NCI-H446 (cell line): ENCODE measurements around the gene PIK3R1.
"Not testable (repeated sequence)": the region's sequence is repeated elsewhere in the genome, so short reads cannot be mapped to it uniquely, and the experiment has no call there.

Experiments used
- DNase-seq, 2 experiments: peaks; one replicate each; lab custom pipeline; 2025; lab: John Stamatoyannopoulos, UW

The PIK3R1 gene

GRCh38 chr5:68193481-68194036, 22.0 kb upstream of the PIK3R1 start:
- no peak for DNase-seq

GRCh38 chr5:68194386-68194785, 21.2 kb upstream of the PIK3R1 start:
- no peak for DNase-seq

- no peak for DNase-seq
These were observed 20.4 kb upstream of the PIK3R1 start for GRCh38 chr5:68195137-68195536.

- DNase-seq, result no peak
These were observed 18.7 kb upstream of the PIK3R1 start for GRCh38 chr5:68196876-68197275.

- no peak for DNase-seq
These were observed 15.3 kb upstream of the PIK3R1 start for GRCh38 chr5:68200288-68200687.

- DNase-seq, result not testable (repeated sequence)
These were observed 4.9 kb upstream of the PIK3R1 start for GRCh38 chr5:68210654-68211053.

GRCh38 chr5:68214482-68215207, 911 bp upstream of the PIK3R1 start:
- DNase-seq, result no peak

GRCh38 chr5:68215898-68216244, 315 bp downstream of the PIK3R1 start:
- peak in 1 of 2 experiments; percentile 64 for DNase-seq

- peak; percentile 11 to 27 for DNase-seq
These were observed 890 bp downstream of the PIK3R1 start for GRCh38 chr5:68216245-68217046.

- no peak for DNase-seq
These were observed 1.4 kb downstream of the PIK3R1 start for GRCh38 chr5:68217047-68217355.

- no peak for DNase-seq
These were observed 2.0 kb downstream of the PIK3R1 start for GRCh38 chr5:68217528-68217927.

- DNase-seq, result no peak
These were observed 3.7 kb downstream of the PIK3R1 start for GRCh38 chr5:68219161-68219816.

- no peak for DNase-seq
These were observed 4.7 kb downstream of the PIK3R1 start for GRCh38 chr5:68220260-68220659.

- DNase-seq, result no peak
These were observed 5.4 kb downstream of the PIK3R1 start for GRCh38 chr5:68220914-68221313.

- no peak for DNase-seq
These were observed 5.9 kb downstream of the PIK3R1 start for GRCh38 chr5:68221488-68221887.

GRCh38 chr5:68222310-68222709, 6.8 kb downstream of the PIK3R1 start:
- no peak for DNase-seq

- no peak for DNase-seq
These were observed 7.3 kb downstream of the PIK3R1 start for GRCh38 chr5:68222824-68223354.

- no peak for DNase-seq
These were observed 8.3 kb downstream of the PIK3R1 start for GRCh38 chr5:68223904-68224303.

- DNase-seq, result no peak
These were observed 9.1 kb downstream of the PIK3R1 start for GRCh38 chr5:68224509-68225187.

- DNase-seq, result peak in 1 of 2 experiments; percentile 28
These were observed 9.8 kb downstream of the PIK3R1 start for GRCh38 chr5:68225188-68225910.

GRCh38 chr5:68225911-68226545, 10.5 kb downstream of the PIK3R1 start:
- DNase-seq, result no peak
